Fibroblast of skin of right quadriceps (primary cell): ENCODE measurements around the gene FOXC1.
A peak's percentile ranks its signal among the peaks of the same experiment; 100 is the strongest.

Experiments
- DNase-seq: peaks from one replicate; pipeline ENCODE4 v3.0.0-alpha.2; 2013

Gene FOXC1

DNA sequence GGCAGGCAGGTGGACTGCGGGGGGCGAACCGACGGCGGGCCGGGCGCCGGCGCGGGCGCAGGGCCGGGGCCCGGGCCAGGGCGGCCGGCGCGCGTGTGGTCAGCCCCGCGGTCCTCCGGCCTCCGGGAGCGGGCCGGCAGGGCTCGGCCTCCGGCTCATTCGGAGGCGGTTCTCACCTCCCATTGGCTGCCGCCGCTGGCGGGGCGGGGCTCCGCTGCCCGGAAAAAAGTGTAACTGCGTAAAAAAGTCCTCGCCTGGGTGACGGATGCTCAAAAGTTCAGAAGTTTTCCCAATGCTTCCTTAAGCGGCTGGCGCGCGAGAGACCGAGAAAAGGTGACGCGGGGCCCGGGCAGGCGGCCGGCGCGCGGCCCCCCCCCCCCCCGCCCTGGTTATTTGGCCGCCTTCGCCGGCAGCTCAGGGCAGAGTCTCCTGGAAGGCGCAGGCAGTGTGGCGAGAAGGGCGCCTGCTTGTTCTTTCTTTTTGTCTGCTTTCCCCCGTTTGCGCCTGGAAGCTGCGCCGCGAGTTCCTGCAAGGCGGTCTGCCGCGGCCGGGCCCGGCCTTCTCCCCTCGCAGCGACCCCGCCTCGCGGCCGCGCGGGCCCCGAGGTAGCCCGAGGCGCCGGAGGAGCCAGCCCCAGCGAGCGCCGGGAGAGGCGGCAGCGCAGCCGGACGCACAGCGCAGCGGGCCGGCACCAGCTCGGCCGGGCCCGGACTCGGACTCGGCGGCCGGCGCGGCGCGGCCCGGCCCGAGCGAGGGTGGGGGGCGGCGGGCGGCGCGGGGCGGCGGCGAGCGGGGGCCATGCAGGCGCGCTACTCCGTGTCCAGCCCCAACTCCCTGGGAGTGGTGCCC is at the start of gene FOXC1:
TSS of gene FOXC1 (plus strand) at position 268 of the 849 bp plus-strand sequence. CDS start at position 799, 531 bp downstream.
- DNase-seq = peak; percentile 84

DNA sequence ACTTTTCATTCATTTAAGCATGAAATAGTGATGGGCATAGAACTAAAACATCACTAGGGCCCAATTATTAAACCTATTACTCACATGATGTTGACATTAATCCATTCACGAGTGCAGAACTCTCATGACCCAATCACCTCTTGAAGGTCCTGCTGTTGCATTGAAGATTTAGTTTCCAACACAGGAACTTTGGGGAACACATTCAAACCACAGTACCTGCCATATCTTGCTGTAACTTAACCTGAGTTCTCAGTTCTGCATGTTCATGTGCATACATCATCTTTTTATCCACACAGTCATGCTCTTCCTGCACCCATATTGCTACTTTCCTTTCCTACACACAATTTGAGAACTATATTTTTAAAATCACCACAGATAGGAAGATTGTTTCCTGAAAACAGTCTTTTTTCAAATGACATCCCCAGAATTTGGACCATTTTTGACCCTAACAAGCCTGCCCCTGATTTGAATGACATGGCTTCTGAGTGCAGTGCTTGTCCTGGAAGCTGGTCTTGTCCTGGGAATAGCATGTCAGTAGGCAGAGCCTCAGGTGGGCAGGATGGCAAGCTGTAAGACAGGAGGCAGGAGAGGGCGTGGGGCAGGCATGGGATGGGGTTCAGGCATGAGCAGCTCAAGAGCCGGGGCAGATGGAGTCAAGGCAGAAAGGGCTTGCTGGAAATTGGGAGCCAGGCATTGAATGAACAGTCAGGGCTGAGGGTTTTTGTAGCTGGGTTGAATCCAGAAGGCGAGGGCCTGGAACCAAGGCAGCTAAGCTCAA is 49.2 kb upstream of the FOXC1 start:
- DNase-seq = no peak

DNA sequence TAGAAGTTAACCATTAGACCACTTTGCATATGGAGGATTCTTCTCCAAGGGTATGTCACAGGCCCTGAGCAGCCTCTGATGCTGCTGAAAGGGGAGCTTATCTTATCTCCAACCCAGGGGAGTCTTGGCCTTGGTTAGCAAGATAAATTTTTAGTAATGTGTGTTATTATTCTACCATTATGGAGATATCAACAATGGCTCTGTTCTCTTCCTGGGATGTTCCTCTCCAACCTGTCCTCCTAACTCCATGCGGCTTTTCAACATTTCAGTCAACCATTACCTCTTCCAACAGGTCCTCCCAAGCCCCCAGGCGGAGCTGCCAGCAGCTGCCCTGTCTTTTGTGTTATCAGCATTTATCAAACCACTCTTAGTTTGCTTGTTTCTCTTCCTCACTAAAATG is 48.4 kb upstream of the FOXC1 start:
- DNase-seq = no peak

DNA sequence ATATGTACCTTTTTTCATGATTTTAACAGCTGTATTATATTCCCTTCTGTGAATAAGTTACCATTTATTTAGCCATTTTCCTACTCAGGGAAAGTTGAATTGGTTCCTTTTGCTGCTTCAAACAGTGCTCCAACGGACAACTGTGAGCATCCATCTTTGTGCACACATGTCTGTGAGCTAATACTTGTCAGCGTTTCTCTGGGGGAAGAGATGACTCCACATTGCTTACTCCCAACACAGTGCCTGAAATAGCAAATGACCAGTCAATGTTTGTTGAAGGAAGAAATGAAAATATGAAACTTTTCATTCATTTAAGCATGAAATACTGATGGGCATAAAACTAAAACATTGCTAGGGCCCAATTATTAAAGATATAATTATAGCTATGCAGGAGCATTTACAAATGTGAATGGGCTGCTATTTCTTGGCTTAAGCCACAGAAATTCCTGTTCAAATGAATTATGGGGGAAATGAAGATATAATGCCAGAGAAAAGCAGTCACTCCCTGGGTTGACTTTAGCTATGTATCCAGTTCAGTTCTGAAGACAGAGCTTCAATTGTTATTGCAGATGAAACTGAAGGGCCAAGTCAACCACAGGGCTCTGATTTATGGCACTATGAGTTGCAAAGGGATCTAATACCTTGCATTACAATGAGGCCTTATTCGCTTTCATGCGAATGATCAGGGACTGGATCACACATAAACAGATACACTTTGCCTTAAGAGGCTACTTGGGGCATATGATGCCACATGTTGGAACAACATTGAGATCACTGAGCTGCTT is 47.4 kb upstream of the FOXC1 start:
- no peak for DNase-seq

DNA sequence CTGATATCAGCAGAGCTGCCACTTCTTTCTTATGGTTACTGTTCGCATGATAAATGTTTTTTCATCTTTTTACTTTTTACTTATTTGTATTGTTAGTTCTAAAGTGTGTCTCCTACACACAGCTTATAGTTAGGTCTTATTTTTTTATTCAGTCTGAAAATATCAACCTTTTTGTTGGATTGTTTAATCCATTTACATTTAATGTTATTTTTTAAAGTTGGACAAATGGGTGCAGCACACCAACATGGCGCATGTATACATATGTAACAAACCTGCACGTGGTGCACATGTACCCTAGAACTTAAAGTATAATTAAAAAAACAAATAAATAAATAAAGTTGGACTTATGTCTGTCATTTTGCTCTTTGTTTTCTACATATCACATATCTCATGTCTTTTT is 40.3 kb upstream of the FOXC1 start:
- DNase-seq = no peak

DNA sequence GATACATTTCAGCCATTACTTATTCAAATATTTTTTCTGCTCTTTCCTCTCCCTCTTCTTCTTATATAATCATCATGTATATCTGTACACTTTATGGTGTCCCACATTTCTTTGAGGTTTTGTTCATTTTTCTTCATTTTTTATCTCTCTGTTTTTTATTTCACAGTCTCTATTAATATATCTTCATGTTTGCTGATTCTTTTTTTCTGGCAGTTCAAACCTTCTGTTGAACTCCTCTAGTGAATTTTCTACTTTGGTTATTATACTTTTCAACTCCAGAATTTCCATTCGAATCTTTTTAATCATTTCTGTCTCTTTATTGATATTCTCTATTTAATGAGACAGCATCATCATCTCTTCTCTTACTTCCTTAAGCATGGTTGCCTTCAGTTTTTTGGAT is 38.9 kb upstream of the FOXC1 start:
- no peak for DNase-seq

DNA sequence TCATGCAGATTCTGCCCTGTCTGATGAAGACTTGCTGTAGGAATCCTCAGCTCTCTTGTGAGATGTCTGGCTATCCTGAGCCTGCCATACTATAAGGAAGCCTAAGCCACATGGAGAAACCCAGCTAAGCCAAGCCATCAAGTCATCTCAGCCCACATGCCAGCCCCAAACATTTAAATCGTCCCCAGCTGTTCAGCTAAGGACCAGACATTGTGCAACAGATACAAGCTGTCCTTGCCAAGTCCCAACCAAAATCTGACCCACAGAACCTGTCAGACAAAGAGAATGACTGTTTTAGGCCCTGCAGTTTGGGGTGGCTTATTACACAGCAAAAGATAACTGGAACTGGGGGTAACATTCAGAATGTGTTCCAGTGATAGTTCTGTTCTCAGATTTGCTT is 36.8 kb upstream of the FOXC1 start:
- DNase-seq = no peak

DNA sequence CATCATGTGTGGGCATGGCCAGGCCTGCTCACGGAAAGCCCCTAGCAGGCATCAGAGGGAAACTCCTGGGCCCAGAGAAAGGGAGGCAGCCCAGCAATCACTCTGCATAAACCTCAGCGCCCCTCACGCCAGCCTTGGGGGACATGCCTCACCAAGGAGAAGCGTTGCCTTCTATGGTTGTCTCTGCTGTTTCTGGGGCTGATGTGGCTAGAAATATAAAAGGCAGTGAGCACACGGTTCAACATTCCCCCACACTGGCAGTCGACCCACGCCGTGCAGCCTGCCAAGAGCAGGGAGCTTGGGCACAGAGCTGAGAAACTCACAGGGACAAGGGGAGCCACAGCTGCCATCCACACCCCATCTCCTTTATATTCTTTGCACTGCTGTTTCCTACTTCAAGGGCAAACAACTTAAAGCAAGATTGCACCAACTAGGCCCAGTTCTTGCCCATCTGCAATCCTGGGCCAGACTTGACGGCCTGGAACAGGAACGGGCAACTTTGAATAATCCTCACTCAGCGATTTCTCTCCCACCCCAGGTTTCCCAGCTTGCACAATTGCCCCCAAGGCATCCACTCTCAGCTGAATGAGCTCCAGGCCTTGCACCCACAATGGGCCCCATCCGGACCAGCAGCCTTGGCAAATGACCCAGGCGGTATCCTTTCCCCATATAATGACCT is 35.5 kb upstream of the FOXC1 start:
- DNase-seq = no peak

DNA sequence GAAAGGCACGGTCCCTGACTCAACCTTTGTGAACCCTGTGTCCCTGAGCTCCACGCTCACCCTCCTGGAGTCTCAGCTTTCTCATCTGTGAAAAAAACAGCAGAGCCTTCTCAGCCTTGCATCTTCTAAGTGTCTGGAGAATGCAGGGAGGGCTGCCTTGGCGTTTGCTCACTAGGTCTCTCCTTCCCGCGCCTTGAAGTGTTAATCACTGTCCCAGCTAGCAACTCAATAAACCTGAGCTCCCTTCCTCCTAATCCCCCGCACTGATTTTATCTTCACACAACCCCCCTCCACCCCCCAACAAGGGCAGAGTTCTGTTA is 34.9 kb upstream of the FOXC1 start:
- DNase-seq = no peak

DNA sequence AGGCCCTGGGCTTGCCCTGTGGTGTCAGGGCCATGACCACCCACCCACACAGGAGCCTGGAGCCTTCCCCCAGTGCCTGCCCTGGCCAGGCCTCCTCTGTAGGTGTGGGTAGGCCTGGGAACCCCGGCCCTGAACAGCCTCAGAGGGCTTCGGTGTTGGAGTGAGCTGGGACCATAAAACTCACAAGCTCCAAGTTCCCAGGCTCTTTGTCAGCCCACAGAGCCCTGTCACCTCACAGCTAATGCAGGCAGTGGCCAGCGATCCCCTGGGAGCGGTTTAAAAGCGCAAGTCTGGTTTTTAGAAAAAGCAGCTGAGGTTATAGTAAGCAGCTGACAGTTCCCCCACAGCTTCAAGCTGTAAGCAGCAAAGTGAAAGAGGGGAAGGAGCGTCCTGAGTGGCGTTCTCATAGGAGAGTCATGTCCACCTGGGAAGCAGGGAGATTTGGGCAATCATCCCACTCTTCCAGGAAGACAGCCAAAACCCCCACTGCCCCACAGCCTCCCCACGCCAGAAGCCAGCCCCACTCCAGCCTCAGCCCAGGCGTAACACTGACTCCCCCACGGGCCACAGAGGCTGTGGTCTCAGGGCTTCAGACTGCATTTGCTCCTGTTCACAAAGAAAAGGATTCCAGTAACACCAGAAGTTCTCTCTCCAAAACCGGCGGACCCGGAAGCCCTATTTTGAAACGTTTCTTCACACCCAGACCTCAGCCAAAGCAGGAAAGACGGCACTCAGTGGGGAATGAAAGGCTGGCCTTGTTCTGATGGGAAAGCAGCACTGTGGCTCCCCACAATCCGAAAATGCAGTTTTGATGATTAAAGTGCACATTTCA is 34.3 kb upstream of the FOXC1 start:
- peak; percentile 35 for DNase-seq

DNA sequence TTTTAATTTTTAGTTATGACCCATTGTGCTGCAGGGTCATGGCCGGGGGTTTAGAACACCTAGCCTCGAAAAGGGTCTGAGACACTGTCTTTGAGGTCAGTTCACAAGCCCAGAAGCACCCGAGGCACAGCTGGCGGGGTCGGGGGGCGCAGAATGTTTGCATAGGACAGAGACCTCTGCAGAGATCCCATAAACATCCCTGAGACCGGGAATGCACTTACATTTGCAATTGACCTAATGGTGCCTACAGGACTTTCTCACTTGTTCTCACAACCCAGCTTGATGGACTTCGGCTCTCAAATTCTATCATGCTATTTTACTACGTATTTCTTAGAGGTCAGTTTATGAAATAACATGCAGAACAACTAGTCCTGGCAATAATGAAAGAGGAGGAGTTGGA is 33.5 kb upstream of the FOXC1 start:
- DNase-seq = no peak

DNA sequence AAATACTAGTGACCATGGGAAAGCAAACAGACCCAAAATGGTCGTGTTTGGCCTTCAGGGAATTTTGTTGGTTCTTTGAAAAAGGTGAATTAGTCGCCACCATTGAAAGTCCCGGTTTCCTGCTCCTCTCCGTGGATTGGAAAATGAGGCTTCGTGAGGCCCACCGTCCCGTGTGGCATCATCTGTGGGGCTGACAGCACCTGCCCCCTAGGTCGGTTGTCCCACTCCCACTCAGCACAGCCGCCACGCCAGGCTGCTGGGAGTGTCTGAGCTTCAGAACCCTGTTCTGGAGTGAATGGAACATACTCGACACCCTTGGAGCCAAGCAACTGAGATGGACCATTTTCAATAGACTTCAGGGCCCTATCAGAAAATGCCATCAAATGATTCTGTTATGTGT is 33.0 kb upstream of the FOXC1 start:
- DNase-seq = no peak

DNA sequence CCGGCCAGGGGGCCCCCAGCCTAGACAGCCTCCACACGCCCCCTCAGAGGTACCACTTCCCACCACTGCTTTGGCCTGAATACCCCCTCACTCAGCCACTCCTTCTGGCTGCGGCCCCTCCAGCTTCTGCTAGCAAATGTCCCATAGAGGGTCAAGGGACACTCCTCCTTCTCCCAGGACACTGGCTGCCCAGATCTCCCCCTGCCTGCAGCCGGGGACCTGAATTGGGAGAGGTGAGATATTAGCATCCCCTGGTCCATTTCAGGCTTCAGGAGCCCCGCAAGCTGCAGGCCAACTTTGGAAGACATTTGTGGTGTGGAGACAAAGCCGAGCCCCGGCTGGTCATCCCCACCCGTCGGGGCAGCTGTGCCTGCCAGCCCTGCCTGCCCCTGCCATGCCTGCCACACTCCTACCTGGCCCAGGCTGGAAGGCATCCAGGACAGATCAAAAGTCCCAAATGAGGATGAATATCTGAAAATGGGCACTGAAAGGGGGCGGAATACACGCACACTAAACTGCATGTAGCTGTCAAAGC is 32.5 kb upstream of the FOXC1 start:
- DNase-seq = no peak

DNA sequence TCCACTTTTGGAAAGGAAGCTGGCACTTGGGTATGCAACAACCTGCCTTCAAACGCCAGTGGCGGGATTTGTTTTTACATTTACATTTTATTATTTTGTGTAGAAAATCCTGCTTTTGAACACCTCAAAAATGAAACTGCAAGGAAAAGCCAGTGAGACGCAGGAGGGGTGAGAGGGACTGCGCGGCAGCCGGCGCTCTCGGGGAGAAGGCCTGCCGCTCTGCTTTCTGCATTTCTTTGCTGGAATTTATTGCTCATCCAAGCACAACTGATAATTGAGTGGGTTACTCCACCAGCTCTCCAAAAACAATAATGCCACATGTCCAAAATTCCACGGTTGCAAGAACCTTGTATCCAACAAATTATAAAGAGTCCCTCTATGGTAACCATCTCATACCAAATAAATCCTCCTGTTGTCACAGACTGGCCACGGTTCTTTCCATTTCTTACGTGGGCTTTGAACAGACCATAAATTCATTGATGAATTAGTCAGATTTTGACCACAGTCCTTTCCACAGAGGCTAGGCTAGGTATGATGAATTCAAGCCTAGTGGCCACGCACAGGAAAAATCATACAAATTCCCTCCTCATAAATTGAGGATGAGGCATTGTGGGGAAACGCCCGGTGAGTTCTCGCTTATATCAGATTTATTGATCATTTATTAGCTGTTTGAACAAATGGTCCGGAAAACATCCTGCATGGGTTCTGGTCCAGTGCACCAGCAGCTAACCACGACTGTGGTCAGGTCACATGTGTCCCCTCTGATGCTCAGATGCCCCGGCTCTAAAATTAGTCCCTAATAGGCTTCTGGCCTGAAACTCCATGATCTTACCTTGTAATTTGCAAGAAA is 31.6 kb upstream of the FOXC1 start:
- DNase-seq = no peak

DNA sequence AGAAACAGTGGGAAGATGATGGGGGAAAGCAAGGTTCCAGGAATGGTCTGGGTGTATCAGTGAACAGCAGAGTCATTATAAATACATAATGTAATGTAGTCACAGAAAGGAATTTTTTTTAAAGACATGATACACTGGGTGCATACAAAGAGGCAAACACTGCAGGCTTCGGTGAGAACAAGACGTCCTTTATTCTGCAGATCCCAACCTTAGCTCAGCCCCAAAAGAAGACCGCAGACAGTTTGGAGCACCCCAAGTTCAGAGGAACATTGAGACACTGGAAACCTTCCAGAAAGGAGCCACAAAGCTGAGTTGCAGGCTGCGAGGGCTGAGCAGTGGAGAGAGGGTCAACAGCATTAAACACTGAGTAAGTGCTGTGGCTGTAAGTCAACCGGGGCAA is 30.6 kb upstream of the FOXC1 start:
- DNase-seq = no peak

DNA sequence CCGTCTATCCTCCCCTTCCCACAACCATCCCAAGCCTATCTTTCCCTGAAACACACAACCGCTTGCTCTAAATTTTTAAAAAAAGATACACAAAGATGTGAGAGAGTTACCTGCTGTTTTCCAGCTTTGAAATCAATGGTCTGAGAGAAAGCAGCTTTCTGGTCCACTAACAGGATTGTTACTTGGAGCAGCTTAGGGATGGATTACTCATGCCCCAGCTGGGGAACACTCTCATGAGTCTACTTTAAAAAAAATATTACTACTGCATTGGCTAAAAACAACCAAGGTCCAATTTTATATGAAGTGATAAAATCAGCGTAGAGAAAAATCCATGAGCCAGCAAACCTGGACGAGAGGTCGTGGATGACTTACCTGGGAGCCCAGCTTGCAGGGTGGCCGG is 29.6 kb upstream of the FOXC1 start:
- DNase-seq = no peak

DNA sequence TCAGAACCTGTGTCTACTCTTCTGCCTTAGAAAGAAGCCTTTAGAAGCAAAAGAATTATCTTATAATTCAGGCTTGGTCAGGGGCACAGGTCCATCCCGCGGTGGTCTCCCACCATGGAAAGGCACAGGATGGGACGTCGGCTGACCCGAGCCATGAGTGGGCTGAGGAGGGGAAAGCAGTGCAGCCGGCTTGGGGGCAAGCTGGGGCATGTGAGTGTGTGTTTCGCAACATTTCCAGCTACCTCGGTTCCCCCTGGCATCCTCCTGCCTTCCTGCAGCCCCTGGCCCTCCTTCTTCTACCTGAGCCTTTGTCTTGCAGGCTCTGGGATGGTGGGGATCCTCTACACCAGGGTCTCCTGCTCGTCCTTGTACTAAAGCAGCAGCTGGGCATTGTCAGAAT is 29.1 kb upstream of the FOXC1 start:
- DNase-seq = no peak

DNA sequence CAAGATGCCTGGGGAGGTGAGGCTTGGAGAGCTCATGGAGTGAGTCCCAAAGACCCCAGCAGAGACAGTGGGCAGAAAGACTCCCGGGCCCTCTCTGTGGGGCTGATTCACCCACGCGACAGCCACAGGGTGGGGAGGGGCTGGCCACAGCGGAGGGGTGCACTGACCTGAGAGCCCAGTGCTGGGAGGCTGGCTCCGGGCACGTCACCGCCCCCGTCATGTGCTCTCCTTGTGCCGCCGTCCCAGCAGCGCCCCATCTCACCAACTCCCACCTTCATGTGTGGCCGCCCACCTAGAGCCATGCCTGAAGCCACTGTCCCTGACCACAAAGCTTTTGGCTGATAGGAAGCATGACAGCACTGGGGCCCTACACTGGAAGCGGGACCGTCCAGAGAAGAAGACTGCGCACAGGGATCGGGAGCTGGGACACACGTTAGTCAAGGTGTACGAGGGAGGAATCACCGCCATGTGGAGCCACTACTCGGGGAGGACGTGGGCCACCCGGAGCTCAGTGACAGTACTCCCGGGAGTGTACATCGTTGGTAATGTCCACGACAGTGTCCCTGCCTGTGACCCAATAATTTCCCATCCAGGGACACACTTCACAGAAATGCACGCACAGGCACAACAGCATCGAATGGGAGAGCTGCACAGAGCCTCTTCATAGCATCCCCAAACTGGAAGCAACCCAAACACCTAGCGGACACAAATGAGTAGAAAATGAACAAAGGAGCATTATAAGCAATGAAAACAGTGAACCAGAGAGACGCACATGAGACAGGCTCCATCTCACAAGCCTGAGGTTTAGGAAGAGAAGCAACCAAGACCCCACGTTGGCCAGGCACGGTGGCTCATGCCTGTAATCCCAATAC is 28.4 kb upstream of the FOXC1 start:
- no peak for DNase-seq

DNA sequence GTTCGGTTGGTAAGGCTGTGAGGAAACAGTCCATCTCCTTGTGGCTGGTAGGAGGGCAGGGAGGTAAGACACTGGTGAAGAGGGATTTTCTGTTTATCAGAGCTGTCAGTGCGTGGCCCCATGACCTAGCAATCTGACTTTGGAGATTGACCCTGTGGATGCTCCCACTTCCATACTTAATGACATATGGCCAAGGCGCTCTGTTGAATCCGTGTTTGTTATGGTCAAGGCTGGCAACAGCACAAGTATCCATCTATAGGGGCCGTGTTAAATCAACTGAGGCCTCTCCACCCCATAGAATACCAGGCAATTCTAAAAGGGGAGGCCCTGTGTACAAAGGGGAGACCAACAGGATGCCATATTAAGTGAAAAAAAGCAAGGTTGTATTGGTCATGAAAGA is 25.6 kb upstream of the FOXC1 start:
- DNase-seq = no peak
